ENCODE results near the gene DNAJC16. TPM values are rescaled to one million over a fixed set of nuclear protein-coding genes. Genes with fewer than 3 reads are reported as not detected.

Gene DNAJC16
- total RNA-seq, 2 donors from 2014 or later = 11.9 to 12.5 TPM

GRCh38 chr1:15557008-15557407, 30.4 kb downstream of the DNAJC16 start:
- WGBS, 2 donors = 89 to 96% methylated on average over 2 of the region's 2 CpGs
- no peak overlapping the region for H3K4me3 ChIP-seq
- TF ChIP-seq CTCF (IDR thresholded peaks at IDR 0.05) = no peak
- TF ChIP-seq POLR2A (IDR thresholded peaks at IDR 0.05) = no peak
- ATAC-seq = no peak
- no peak for DNase-seq
- H3K27me3 ChIP-seq = no peaks in the 10 kb centered on the region
- no peaks in the 10 kb centered on the region for H3K9me3 ChIP-seq
- H3K27ac ChIP-seq = peak overlapping the region in 1 of 4 donors; percentile 5
- peaks cover 3% of the 10 kb centered on the region for H3K4me1 ChIP-seq
- intact Hi-C loops (cut with DNase I) = no loop called here
- H3K36me3 ChIP-seq (replicated peaks in 1 of 2; ENCODE audit: insufficient read depth in 1 of 2, low read depth in 2 of 2) = peaks cover 0 to 5% of the 10 kb centered on the region in 2 donors

- Histone ChIP-seq H3K27me3 (no peaks in the 10 kb centered on the region), H3K4me3 (no peak overlapping the region), H3K4me1 (peaks cover 3% of the 10 kb centered on the region), H3K36me3 (replicated peaks in 1 of 2; ENCODE audit: insufficient read depth in 1 of 2, low read depth in 2 of 2) (peaks cover 0 to 9% of the 10 kb centered on the region in 2 donors), H3K27ac (peak overlapping the region in 1 of 4 donors; percentile 5), H3K9me3 (no peaks in the 10 kb centered on the region)
- ATAC-seq (no peak), DNase-seq (no peak)
- TF ChIP-seq POLR2A (IDR thresholded peaks at IDR 0.05) (no peak), CTCF (IDR thresholded peaks at IDR 0.05) (no peak)
- 87 to 94% methylated on average over 2 of the region's 2 CpGs for WGBS, 2 donors
- intact Hi-C loops (cut with DNase I) = no loop called here
These were observed 30.9 kb downstream of the DNAJC16 start for GRCh38 chr1:15557594-15557993.

- Histone ChIP-seq H3K4me1 (peaks cover 3% of the 10 kb centered on the region), H3K9me3 (no peaks in the 10 kb centered on the region), H3K36me3 (replicated peaks in 1 of 2; ENCODE audit: insufficient read depth in 1 of 2, low read depth in 2 of 2) (peaks cover 0 to 13% of the 10 kb centered on the region in 2 donors), H3K4me3 (no peak overlapping the region), H3K27ac (peak overlapping the region in 3 of 4 donors; percentile 14 to 63 (median 49)), H3K27me3 (no peaks in the 10 kb centered on the region)
- WGBS, 2 donors = 86 to 89% methylated on average over 4 of the region's 4 CpGs
- no peak for DNase-seq
- intact Hi-C loops (cut with DNase I) = no loop called here
- TF ChIP-seq POLR2A (IDR thresholded peaks at IDR 0.05) = no peak
- TF ChIP-seq CTCF (IDR thresholded peaks at IDR 0.05) = no peak
- ATAC-seq = no peak
These were observed 31.9 kb downstream of the DNAJC16 start for GRCh38 chr1:15558516-15558915.

GRCh38 chr1:15559189-15559810, 32.7 kb downstream of the DNAJC16 start:
- Histone ChIP-seq H3K4me1 (peaks cover 3% of the 10 kb centered on the region), H3K9me3 (no peaks in the 10 kb centered on the region), H3K27ac (peak overlapping the region; percentile 0 to 63 (median 32)), H3K4me3 (no peak overlapping the region), H3K36me3 (replicated peaks in 1 of 2; ENCODE audit: insufficient read depth in 1 of 2, low read depth in 2 of 2) (peaks cover 0 to 17% of the 10 kb centered on the region in 2 donors), H3K27me3 (no peaks in the 10 kb centered on the region)
- ATAC-seq = peak; percentile 67
- WGBS, 2 donors = 51 to 74% methylated on average over 12 of the region's 12 CpGs
- intact Hi-C loops (cut with DNase I) = no loop called here
- DNase-seq = no peak
- TF ChIP-seq CTCF (IDR thresholded peaks at IDR 0.05) (no peak), POLR2A (IDR thresholded peaks at IDR 0.05) (no peak)
